A549 treated with AZD2906 at 1 μM for 4 hours (cell line): ENCODE measurements around the gene SHISAL2B. TPM values are rescaled to one million over a fixed set of nuclear protein-coding genes. Genes with fewer than 3 reads are reported as not detected.

Experiments
- total RNA-seq: library from RNA; stranded (reverse); fragments of 200-300 nt; extraction: Qiagen RNA extraction; gene quantifications from 5 replicates; pipeline ENCODE4 v1.2.3, GENCODE V29; 2022

Gene SHISAL2B
- 0.15 TPM in 1 of 5 replicates, not detected in the others for total RNA-seq

GRCh38 chr5:64690417-64691151 is at the start of gene SHISAL2B:
SHISAL2B (plus strand) TSS chr5:64690503; CDS start chr5:64690624, 121 bp downstream.

Other genes starting within 250 kb of the SHISAL2B start
- not detected in 5 replicates for gene RGS7BP, start 184.5 kb upstream of the SHISAL2B start, total RNA-seq
- gene SREK1IP1, start 78.2 kb downstream of the SHISAL2B start, total RNA-seq, result 7.1 to 8.8 TPM (median 7.6 TPM) in 5 replicates
- gene CWC27, start 78.4 kb downstream of the SHISAL2B start, total RNA-seq, result 12.1 to 17.2 TPM (median 13.7 TPM) in 5 replicates